Activated B cell treated with CpG ODN at 0.5 μM for 24 hours (primary cell): Measurements from ENCODE around the gene AARS2. TPM values are rescaled to one million over a fixed set of nuclear protein-coding genes. Genes with fewer than 3 reads are reported as not detected.

Experiments
- ATAC-seq: fragments of 200-7000 bp; cut with Tn5 transposase; one replicate; pipeline ENCODE4 v1.10.0; 2021; ENCODE audit warnings: low read depth, mild to moderate bottlenecking, moderate library complexity
- CTCF ChIA-PET: fragments of 350-600 bp; sonication (Branson Sonifier 250); formaldehyde crosslinking; loops from one replicate; lab custom pipeline; 2021; ENCODE audit warnings: antibody characterized with exemption; lab: Charles Lee
- POLR2A ChIA-PET: fragments of 350-600 bp; sonication (Branson Sonifier 250); formaldehyde crosslinking; loops from one replicate; lab custom pipeline; 2021; ENCODE audit warnings: antibody characterized with exemption; lab: Charles Lee
- DNase-seq: peaks from one replicate; pipeline ENCODE4 v3.0.0; 2022
- H3K27ac Mint-ChIP-seq: one replicate; pipeline ENCODE4 v1.8.0; 2020; ENCODE audit warnings: mixed read lengths
- H3K27me3 Mint-ChIP-seq: one replicate; pipeline ENCODE4 v1.8.0; 2021; ENCODE audit warnings: mixed read lengths
- H3K36me3 Mint-ChIP-seq: one replicate; pipeline ENCODE4 v1.8.0; 2021; ENCODE audit warnings: low read depth, mixed read lengths
- H3K4me1 Mint-ChIP-seq: one replicate; pipeline ENCODE4 v1.8.0; 2021; ENCODE audit warnings: mixed read lengths
- H3K4me3 Mint-ChIP-seq: one replicate; pipeline ENCODE4 v1.8.0; 2020; ENCODE audit warnings: mild to moderate bottlenecking, mixed read lengths
- H3K9me3 Mint-ChIP-seq: one replicate; pipeline ENCODE4 v1.8.0; 2020; ENCODE audit warnings: mixed read lengths
- CTCF ChIP-seq: fragments of 200-600 bp; IDR thresholded peaks from one replicate; pipeline ENCODE4 v1.8.0; 2022; ENCODE audit warnings: antibody characterized with exemption, mild to moderate bottlenecking
- intact Hi-C: fragments of 100-400 bp; cut with micrococcal nuclease; formaldehyde crosslinking; loops from one replicate; pipeline ENCODE4 v1.15.1; 2024
- total RNA-seq: library from RNA; stranded (reverse); gene quantifications from 2 replicates; pipeline ENCODE4 v1.2.3, GENCODE V29; 2022

The AARS2 gene
- total RNA-seq, 1 donor from 2014 or later: 22.4 TPM

GRCh38 chr6:44257753-44258324 lies 55.3 kb downstream of the AARS2 start:
- ATAC-seq (peak; percentile 23), DNase-seq (no peak)
- Mint-ChIP-seq H3K4me1 (peaks cover 91% of the 10 kb centered on the region), H3K36me3 (peaks cover 91% of the 10 kb centered on the region), H3K27me3 (no peaks in the 10 kb centered on the region), H3K4me3 (peak overlapping the region; percentile 84), H3K9me3 (no peaks in the 10 kb centered on the region), H3K27ac (peak overlapping the region; percentile 99)
- intact Hi-C loops: loop anchor here (1.0 kb wide), 2 partner anchors 7 to 11 kb away; partner anchors contain the start of genes HSP90AB1 and NFKBIE
- TF ChIP-seq CTCF: no peak
- POLR2A ChIA-PET: interaction anchor here (1.5 to 13.7 kb wide), 4 partner anchors 7 to 55 kb away, joined by 4 to 549 read pairs (median 42); partner anchors contain the start of genes AARS2, HSP90AB1 and NFKBIE
- CTCF ChIA-PET: interaction anchor here (0.9 to 1.7 kb wide), 4 partner anchors 10 to 85 kb away, joined by 3 to 5 read pairs (median 4); partner anchors contain the start of gene HSP90AB1

- no peaks in the 10 kb centered on the region for H3K9me3 Mint-ChIP-seq
- peak; percentile 53 for ATAC-seq
- intact Hi-C loops: loop anchor here (1.0 kb wide), 2 partner anchors 8 to 10 kb away; partner anchors contain the start of genes HSP90AB1 and NFKBIE
- ChIA-PET POLR2A (interaction anchor here (0.5 to 13.7 kb wide), 13 partner anchors 8 to 628 kb away, joined by 3 to 549 read pairs (median 4); partner anchors contain the start of genes AARS2, CDC5L, GTPBP2 and HSP90AB1), CTCF (interaction anchor here (0.7 to 1.9 kb wide), 11 partner anchors 10 to 84 kb away, joined by 3 to 11 read pairs (median 3); partner anchors contain the start of gene HSP90AB1)
- no peak for TF ChIP-seq CTCF
- no peaks in the 10 kb centered on the region for H3K27me3 Mint-ChIP-seq
- H3K27ac Mint-ChIP-seq: peak within 1 kb of the TSS; percentile 99
- peaks cover 91% of the 10 kb centered on the region for H3K36me3 Mint-ChIP-seq
- peaks cover 88% of the 10 kb centered on the region for H3K4me1 Mint-ChIP-seq
- peak within 1 kb of the TSS; percentile 92 for H3K4me3 Mint-ChIP-seq
- DNase-seq: peak; percentile 74
Observed at GRCh38 chr6:44257025-44257752, 56.0 kb downstream of the AARS2 start, which contains the start of gene SLC35B2. Gene SLC35B2 (minus strand): TSS chr6:44257528. CDS start chr6:44257410, 118 bp downstream.

GRCh38 chr6:44256775-44257024 lies 56.4 kb downstream of the AARS2 start:
- Mint-ChIP-seq H3K9me3 (no peaks in the 10 kb centered on the region), H3K36me3 (peaks cover 91% of the 10 kb centered on the region), H3K4me1 (peaks cover 88% of the 10 kb centered on the region), H3K27me3 (no peaks in the 10 kb centered on the region), H3K4me3 (peak overlapping the region; percentile 92), H3K27ac (peak overlapping the region; percentile 93)
- intact Hi-C loops: loop anchor here (1.0 kb wide), 2 partner anchors 9 kb away; partner anchors contain the start of genes HSP90AB1 and NFKBIE
- CTCF ChIA-PET: interaction anchor here (0.7 to 1.9 kb wide), 11 partner anchors 9 to 84 kb away, joined by 3 to 11 read pairs (median 3); partner anchors contain the start of gene HSP90AB1
- POLR2A ChIA-PET: interaction anchor here (0.5 to 13.7 kb wide), 13 partner anchors 8 to 627 kb away, joined by 3 to 549 read pairs (median 4); partner anchors contain the start of genes AARS2, CDC5L, GTPBP2 and HSP90AB1
- no peak for TF ChIP-seq CTCF
- ATAC-seq (no peak), DNase-seq (no peak)

GRCh38 chr6:44255871-44256774 lies 57.0 kb downstream of the AARS2 start:
- CTCF ChIA-PET: interaction anchor here (0.7 to 1.9 kb wide), 10 partner anchors 9 to 83 kb away, joined by 3 to 11 read pairs (median 4); partner anchors contain the start of gene HSP90AB1
- TF ChIP-seq CTCF: no peak
- peaks cover 91% of the 10 kb centered on the region for H3K36me3 Mint-ChIP-seq
- POLR2A ChIA-PET: interaction anchor here (1.0 to 13.7 kb wide), 12 partner anchors 9 to 627 kb away, joined by 3 to 549 read pairs (median 4); partner anchors contain the start of genes AARS2, CDC5L, GTPBP2 and HSP90AB1
- H3K4me3 Mint-ChIP-seq: peak overlapping the region; percentile 92
- H3K27me3 Mint-ChIP-seq: no peaks in the 10 kb centered on the region
- H3K4me1 Mint-ChIP-seq: peaks cover 87% of the 10 kb centered on the region
- peak overlapping the region; percentile 93 for H3K27ac Mint-ChIP-seq
- no peaks in the 10 kb centered on the region for H3K9me3 Mint-ChIP-seq
- ATAC-seq (no peak), DNase-seq (no peak)
- intact Hi-C loops: no loop called here
